ENCODE data around the gene PRRT3. TPM values are rescaled to one million over a fixed set of nuclear protein-coding genes. Genes with fewer than 3 reads are reported as not detected.

The PRRT3 gene
- total RNA-seq, 2 experiments from 2014 or later = 8.3 to 9.4 TPM

DNA sequence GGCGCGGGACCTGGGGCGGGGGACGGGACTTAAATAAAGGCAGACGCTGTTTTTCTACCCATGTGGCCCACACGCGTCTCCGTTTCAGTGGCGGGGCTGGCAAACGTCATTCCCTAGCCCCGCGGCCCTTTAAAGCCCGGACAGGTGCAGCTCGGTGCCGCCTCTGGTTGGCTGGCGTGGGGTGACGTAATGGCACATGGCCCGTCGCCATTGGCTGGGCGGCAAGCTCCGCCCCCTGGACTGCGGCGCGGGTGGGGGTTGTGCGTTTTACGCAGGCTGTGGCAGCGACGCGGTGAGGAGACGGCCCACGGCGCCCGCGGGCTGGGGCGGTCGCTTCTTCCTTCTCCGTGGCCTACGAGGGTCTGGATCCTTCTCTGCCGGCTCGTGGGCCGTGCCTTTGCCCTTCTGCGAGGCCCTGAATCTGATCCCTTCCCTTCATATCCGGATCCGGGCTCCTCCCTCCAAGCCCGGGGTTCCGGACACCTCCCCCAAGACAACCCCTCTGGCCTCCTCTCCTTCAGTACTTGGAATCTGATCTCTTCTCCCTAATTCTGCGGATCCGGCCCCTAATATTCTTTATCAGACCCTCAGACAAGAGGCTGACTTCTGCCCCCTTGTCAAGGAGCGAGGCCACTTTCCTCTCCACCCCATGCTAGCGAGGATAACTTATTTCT, 18.5 kb downstream of the PRRT3 start, which contains the start of gene CRELD1:
Gene CRELD1, plus strand, starts transcription at position 274 of the 674 bp plus-strand sequence. CDS start 605 bp downstream, outside the sequence.
- ChIA-PET CTCF (interaction anchor here (0.8 to 3.5 kb wide), 15 partner anchors 8 to 182 kb away, joined by 3 to 18 read pairs (median 4); partner anchors contain the start of genes IL17RC, JAGN1 and PRRT3), POLR2A (interaction anchor here (0.6 to 2.0 kb wide), 11 partner anchors 11 to 164 kb away, joined by 3 to 27 read pairs (median 5); partner anchors contain the start of genes CAMK1, EMC3, IL17RE and JAGN1)

DNA sequence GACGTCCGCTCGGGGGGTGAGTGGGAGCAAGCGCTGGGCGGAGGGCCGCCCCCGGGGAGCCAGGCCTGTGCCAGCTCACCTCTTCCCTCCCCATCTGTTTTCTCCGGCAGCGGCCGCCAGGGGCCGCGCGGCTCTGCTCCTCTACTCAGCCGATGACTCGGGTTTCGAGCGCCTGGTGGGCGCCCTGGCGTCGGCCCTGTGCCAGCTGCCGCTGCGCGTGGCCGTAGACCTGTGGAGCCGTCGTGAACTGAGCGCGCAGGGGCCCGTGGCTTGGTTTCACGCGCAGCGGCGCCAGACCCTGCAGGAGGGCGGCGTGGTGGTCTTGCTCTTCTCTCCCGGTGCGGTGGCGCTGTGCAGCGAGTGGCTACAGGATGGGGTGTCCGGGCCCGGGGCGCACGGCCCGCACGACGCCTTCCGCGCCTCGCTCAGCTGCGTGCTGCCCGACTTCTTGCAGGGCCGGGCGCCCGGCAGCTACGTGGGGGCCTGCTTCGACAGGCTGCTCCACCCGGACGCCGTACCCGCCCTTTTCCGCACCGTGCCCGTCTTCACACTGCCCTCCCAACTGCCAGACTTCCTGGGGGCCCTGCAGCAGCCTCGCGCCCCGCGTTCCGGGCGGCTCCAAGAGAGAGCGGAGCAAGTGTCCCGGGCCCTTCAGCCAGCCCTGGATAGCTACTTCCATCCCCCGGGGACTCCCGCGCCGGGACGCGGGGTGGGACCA, 19.2 kb downstream of the PRRT3 start:
- ChIA-PET POLR2A (interaction anchor here (0.6 to 2.0 kb wide), 16 partner anchors 12 to 570 kb away, joined by 3 to 27 read pairs (median 4); partner anchors contain the start of genes CAMK1, EMC3, IL17RE and JAGN1), CTCF (interaction anchor here (0.6 to 3.5 kb wide), 25 partner anchors 11 to 376 kb away, joined by 3 to 18 read pairs (median 3); partner anchors contain the start of genes IL17RC, JAGN1, OGG1 and PRRT3)

DNA sequence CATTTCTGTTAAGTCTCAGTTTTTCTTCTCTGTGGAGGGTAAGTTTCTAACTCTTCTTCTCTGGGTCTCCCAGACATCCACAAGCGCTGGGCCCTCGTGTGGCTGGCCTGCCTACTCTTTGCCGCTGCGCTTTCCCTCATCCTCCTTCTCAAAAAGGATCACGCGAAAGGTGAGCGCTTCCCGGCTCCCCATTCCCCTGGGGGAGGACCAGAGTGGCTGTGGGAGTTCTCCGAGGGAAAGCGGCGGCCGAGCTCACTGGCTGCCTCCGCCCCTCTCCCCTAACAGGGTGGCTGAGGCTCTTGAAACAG, 19.7 kb downstream of the PRRT3 start:
- POLR2A ChIA-PET = interaction anchor here (0.6 to 2.0 kb wide), 13 partner anchors 12 to 570 kb away, joined by 3 to 27 read pairs (median 5); partner anchors contain the start of genes EMC3, IL17RE, JAGN1 and THUMPD3
- CTCF ChIA-PET = interaction anchor here (0.6 to 3.5 kb wide), 19 partner anchors 14 to 377 kb away, joined by 3 to 18 read pairs (median 4); partner anchors contain the start of genes IL17RC, JAGN1, OGG1 and PRRT3

DNA sequence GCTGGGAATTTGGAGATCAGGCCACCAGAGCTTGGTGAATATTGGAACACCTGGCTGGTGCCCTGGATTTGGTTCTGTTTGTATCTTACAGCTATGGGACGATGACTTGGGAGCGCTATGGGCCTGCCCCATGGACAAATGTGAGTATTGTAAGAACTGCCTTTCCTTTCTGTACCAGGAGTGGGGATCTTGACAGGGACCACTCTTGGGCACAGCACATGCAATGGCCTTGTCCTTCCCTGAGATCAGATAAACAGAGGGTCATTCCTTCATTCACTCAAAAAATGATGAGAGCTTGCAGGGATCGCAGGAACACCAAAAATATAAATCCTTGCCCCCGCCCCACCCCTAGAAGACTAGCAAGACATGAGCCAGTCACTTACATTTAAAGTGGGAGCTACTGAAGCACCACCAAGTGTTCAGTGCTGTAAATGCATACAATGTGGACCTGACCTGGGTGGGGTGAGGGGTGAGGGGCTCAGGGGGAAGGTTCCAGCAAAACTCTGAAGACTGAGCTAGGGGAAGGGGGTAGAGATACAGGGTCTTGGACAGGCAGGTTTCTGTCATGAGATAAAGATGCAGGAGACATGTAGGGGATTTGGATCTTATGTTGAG, 21.3 kb downstream of the PRRT3 start:
- CTCF ChIA-PET = interaction anchor here (0.5 to 3.5 kb wide), 9 partner anchors 15 to 200 kb away, joined by 3 to 18 read pairs (median 5); partner anchors contain the start of genes EMC3, IL17RC, JAGN1 and RPUSD3

DNA sequence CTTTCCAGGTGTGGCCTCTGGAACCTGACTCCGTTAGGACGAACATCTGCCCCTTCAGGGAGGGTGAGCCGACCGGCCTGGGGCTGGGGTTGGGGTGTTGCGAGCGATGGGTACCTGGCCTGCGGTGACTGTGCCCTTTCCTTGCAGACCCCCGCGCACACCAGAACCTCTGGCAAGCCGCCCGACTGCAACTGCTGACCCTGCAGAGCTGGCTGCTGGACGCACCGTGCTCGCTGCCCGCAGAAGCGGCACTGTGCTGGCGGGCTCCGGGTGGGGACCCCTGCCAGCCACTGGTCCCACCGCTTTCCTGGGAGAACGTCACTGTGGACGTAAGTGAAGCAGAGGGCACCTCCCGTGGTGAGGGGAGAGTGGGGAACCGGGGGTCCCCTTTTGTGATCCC, 24.1 kb downstream of the PRRT3 start:
- CTCF ChIA-PET = no interaction called here
- POLR2A ChIA-PET = no interaction called here

More for the DNA sequence above, 21.3 kb downstream of the PRRT3 start:
- POLR2A ChIA-PET = interaction anchor here (0.5 kb wide), 1 partner anchor 9 kb away, joined by 3 read pairs; no protein-coding TSS in a partner anchor

DNA sequence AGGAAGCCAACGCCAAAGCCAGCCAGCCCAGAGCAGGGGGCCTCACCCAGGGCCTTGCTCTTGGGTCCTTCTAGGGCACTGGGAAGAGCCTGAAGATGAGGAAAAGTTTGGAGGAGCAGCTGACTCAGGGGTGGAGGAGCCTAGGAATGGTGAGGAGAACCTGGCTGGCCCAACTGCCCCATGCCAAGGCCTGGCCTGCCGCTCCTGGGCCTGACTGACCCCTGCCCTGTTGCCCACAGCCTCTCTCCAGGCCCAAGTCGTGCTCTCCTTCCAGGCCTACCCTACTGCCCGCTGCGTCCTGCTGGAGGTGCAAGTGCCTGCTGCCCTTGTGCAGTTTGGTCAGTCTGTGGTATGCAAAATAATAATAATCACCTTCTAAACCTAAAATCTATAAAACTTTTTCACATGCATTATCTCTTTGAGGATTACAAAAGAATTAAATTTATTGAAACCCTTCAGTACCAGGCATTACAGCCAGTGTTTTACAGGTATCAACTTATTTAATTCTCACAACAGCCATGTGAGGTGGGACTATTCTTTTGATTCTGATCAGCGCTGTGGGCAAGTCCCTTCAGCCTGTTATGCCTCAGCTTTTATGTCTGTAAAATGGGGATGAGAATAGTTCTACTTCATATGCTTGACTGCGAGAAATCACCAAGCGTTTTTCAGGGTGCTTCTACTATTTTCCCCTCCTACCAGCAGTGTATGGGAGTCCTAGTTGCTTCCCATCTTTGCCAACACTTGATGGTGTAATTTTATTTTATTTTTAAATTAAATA, 33.8 kb downstream of the PRRT3 start:
- ChIA-PET POLR2A (no interaction called here), CTCF (interaction anchor here (0.8 kb wide), 1 partner anchor 14 kb away, joined by 3 read pairs; no protein-coding TSS in a partner anchor)

DNA sequence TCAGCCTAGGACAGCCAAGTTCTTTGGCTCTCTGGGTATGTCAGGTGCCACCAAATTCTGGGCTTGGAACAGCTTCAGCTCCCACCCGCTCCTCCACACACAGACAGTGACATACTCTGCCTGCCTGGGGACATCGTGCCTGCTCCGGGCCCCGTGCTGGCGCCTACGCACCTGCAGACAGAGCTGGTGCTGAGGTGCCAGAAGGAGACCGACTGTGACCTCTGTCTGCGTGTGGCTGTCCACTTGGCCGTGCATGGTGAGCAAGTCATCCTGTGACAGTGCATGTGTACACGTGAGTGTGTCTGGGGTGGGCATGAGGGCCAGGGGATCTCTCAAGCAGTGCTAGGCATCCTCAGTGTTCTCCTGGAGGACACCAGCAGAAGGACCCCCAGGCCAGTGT, 34.4 kb downstream of the PRRT3 start:
- CTCF ChIA-PET = interaction anchor here (0.8 kb wide), 1 partner anchor 15 kb away, joined by 3 read pairs; no protein-coding TSS in a partner anchor
- POLR2A ChIA-PET = no interaction called here

DNA sequence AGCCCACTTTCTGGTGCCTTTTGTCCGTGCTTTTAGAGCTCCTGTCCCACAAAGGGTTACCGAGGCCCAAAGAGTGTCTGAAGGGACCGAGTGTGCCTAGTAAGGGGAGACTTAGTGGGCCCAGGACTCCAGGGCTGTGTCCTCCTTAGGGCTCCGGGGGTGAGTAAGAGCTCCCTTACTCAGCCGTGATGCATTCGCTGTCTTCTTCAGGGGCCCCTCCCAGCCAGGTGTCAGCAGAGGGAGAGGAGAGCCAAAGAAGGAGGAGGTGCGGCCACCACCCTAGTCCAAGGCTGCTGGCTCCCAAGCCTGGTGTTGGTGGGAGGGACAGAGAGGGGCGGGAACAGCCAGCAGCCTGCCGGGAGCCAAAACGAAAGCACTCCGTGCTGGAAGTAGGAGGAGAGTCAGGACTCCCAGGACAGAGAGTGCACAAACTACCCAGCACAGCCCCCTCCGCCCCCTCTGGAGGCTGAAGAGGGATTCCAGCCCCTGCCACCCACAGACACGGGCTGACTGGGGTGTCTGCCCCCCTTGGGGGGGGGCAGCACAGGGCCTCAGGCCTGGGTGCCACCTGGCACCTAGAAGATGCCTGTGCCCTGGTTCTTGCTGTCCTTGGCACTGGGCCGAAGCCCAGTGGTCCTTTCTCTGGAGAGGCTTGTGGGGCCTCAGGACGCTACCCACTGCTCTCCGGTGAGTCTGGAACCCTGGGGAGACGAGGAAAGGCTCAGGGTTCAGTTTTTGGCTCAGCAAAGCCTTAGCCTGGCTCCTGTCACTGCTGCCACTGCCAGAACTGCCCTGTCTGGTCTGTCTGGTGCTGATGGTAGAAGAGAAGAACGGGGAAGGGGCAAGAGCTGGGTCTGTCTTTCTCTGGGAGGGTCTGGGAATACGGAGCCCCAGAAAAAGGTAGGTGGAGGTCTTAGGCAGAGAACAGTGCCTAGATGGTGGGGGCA, 35.2 kb downstream of the PRRT3 start, which contains the start of gene IL17RC:
Gene IL17RC, plus strand, starts transcription at position 365 of the 947 bp plus-strand sequence. Its CDS starts 218 bp downstream, at position 583.
- ChIA-PET CTCF (interaction anchor here (4.0 kb wide), 1 partner anchor 15 kb away, joined by 15 read pairs; the partner anchor contains the start of gene CRELD1), POLR2A (interaction anchor here (1.3 kb wide), 1 partner anchor 26 kb away, joined by 4 read pairs; no protein-coding TSS in a partner anchor)

DNA sequence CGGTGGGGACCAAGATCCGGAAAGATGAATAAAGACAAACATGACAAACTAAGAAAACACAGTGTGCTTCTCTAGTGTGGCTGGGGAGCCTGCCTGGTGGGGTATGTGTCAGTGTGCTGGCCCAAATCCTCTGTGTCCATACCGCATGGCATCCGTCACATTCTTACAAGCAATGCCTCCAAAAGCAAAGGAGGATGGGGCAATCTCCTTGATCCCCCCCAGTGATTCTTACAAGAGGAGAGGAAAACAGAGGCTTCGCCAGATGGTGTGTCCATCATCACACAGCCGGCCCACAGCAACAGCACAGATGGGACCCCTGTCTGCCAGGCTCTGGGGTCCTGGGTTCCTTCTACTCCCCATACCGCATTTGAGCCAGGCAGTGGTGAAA, 35.9 kb downstream of the PRRT3 start:
- CTCF ChIA-PET = interaction anchor here (4.0 kb wide), 1 partner anchor 16 kb away, joined by 15 read pairs; the partner anchor contains the start of gene CRELD1
- POLR2A ChIA-PET = interaction anchor here (1.3 kb wide), 1 partner anchor 25 kb away, joined by 4 read pairs; no protein-coding TSS in a partner anchor

DNA sequence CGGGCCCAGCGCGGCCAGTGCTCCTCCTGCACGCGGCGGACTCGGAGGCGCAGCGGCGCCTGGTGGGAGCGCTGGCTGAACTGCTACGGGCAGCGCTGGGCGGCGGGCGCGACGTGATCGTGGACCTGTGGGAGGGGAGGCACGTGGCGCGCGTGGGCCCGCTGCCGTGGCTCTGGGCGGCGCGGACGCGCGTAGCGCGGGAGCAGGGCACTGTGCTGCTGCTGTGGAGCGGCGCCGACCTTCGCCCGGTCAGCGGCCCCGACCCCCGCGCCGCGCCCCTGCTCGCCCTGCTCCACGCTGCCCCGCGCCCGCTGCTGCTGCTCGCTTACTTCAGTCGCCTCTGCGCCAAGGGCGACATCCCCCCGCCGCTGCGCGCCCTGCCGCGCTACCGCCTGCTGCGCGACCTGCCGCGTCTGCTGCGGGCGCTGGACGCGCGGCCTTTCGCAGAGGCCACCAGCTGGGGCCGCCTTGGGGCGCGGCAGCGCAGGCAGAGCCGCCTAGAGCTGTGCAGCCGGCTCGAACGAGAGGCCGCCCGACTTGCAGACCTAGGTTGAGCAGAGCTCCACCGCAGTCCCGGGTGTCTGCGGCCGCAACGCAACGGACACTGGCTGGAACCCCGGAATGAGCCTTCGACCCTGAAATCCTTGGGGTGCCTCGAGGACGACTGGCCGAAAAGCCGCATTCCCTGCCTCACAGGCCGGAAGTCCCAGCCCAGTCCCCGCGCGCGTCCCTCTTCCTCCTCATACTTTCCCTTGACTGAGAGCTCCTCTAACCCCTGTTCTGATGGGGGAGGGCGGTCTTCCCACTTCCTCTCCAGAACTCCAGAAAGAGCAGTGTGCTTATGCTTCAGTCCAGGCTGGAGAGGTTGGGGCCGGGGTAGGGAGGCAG, 36.7 kb downstream of the PRRT3 start:
- CTCF ChIA-PET = interaction anchor here (4.0 kb wide), 1 partner anchor 17 kb away, joined by 15 read pairs; the partner anchor contains the start of gene CRELD1
- POLR2A ChIA-PET = interaction anchor here (0.7 to 1.3 kb wide), 3 partner anchors 24 to 71 kb away, joined by 3 to 4 read pairs (median 4); no protein-coding TSS in a partner anchor

DNA sequence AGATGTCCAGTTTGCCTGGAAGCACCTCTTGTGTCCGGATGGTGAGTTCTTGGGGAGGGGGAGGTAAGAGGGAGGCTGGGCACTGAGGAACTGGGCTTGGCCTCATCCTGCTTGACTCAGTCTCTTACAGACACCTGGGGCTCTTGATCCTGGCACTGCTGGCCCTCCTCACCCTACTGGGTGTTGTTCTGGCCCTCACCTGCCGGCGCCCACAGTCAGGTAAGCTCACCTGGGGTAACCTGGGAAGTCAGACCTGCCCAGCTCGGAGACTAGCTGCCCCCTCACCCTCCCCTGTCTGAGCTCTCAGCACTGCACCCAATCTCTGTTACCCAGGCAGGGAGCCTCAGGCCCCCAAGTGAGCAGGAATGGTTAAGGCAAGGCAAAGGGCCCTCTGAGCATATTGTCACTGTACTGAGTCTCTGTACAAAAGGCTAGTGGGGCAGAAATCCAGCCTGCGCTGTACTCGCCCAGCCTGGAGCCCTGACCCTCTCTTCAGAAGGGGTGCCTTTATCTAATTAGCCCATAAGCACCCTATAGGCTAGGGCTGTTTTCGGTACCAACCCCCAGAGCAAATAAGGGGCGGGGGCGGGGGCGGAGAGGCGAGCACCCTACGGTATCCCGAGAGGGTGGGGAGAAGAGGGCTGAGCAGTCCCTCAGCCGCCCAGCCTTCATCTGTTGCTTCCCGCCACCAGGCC, 37.5 kb downstream of the PRRT3 start:
- POLR2A ChIA-PET = interaction anchor here (0.9 to 1.1 kb wide), 2 partner anchors 23 to 25 kb away, joined by 3 read pairs; no protein-coding TSS in a partner anchor
- CTCF ChIA-PET = interaction anchor here (1.1 to 4.0 kb wide), 2 partner anchors 17 to 18 kb away, joined by 3 to 15 read pairs; partner anchors contain the start of gene CRELD1

DNA sequence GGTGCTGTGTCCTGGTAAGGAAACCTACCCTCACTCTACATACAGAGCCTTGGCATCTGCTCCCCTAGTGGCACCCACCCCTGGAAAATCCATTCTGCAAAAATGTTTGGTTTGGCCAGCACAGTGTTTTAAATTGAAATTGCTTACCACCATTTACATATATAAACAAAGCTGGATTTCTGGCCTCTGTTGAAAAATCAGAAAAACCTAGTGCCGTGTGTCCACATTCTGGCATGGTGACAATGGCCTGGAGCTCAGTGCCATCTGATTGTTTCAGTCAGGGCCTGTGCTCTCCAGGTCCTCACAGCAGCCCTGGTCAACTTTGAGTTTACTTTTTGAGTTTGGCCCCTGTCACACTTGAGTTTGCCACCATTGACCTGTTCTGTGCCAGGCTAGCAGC, 38.2 kb downstream of the PRRT3 start:
- ChIA-PET CTCF (interaction anchor here (0.6 to 4.0 kb wide), 4 partner anchors 16 to 272 kb away, joined by 3 to 15 read pairs (median 4); partner anchors contain the start of gene CRELD1), POLR2A (interaction anchor here (1.1 kb wide), 1 partner anchor 23 kb away, joined by 3 read pairs; no protein-coding TSS in a partner anchor)

DNA sequence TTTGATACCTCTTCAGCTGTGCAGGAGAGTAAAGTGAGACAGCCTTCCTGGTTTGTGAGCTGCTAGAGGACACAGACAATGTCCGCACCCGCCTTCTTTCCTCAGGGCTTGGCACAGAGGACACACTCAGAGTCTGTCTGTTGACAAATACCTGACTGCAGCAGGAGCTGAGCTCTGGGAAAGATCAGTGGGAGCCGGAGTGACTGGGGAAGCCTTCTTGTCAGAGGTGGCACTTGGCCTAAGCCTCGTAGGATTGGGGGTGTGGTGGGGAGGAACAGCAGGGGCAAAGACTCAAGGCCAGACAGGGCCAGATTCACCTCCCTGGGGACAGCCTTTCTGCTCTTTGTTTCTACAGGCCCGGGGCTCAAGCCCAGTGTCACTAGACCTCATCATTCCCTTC, 38.6 kb downstream of the PRRT3 start:
- ChIA-PET CTCF (interaction anchor here (0.6 to 4.0 kb wide), 4 partner anchors 16 to 273 kb away, joined by 3 to 15 read pairs (median 4); partner anchors contain the start of gene CRELD1), POLR2A (interaction anchor here (1.1 kb wide), 1 partner anchor 22 kb away, joined by 3 read pairs; no protein-coding TSS in a partner anchor)

DNA sequence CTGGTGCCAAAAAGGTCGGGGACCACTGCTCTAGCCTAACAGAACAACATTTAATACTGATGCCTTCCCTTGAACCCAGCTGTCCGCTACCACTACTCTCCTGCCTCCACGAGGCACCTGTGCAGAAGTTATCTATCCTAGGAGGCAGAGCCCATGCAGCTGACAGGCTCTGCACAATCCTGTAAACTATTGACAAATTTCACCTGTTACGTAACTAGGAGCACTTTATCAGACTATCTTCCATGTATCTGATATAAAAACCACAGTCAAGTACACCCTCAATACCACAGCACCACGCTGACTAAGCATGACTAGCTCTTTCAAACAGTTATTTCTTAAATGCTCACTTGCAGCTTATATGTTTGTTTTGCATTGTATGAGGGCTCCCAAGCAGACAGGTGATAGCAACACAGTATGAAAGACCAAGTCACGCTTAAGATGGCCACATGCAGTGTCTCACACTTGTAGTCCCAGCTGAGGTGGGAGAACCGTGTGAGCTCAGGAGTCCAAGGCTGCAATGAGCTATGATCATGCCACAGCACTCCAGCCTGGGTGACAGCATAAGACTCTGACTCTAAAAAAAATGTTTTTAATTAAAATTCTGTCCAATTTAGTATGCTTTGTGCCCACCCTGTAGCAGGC, 39.8 kb downstream of the PRRT3 start:
- CTCF ChIA-PET = interaction anchor here (1.1 to 3.3 kb wide), 3 partner anchors 20 to 66 kb away, joined by 4 to 14 read pairs (median 4); partner anchors contain the start of gene CRELD1

More for the DNA sequence above, 39.8 kb downstream of the PRRT3 start:
- POLR2A ChIA-PET = interaction anchor here (0.6 kb wide), 1 partner anchor 20 kb away, joined by 3 read pairs; no protein-coding TSS in a partner anchor

Measured in activated CD8-positive, alpha-beta memory T cell treated with anti-CD3 and anti-CD28 coated beads for 36 hours (primary cell).